Measurements from ENCODE around the gene CTSZ. TPM values are rescaled to one million over a fixed set of nuclear protein-coding genes. Genes with fewer than 3 reads are reported as not detected.
A peak's percentile ranks its signal among the peaks of the same experiment; 100 is the strongest.
"Not testable (repeated sequence)": the region's sequence is repeated elsewhere in the genome, so short reads cannot be mapped to it uniquely, and the experiment has no call there.

The CTSZ gene
- total RNA-seq, 2 donors from 2014 or later: 283 to 307 TPM

- ATAC-seq: no peak
- DNase-seq: peak in 1 of 2 donors; percentile 1
- intact Hi-C loops (cut with DNase I, micrococcal nuclease): no loop called here
These were observed 9.9 kb upstream of the CTSZ start for GRCh38 chr20:59016795-59017492.

DNA sequence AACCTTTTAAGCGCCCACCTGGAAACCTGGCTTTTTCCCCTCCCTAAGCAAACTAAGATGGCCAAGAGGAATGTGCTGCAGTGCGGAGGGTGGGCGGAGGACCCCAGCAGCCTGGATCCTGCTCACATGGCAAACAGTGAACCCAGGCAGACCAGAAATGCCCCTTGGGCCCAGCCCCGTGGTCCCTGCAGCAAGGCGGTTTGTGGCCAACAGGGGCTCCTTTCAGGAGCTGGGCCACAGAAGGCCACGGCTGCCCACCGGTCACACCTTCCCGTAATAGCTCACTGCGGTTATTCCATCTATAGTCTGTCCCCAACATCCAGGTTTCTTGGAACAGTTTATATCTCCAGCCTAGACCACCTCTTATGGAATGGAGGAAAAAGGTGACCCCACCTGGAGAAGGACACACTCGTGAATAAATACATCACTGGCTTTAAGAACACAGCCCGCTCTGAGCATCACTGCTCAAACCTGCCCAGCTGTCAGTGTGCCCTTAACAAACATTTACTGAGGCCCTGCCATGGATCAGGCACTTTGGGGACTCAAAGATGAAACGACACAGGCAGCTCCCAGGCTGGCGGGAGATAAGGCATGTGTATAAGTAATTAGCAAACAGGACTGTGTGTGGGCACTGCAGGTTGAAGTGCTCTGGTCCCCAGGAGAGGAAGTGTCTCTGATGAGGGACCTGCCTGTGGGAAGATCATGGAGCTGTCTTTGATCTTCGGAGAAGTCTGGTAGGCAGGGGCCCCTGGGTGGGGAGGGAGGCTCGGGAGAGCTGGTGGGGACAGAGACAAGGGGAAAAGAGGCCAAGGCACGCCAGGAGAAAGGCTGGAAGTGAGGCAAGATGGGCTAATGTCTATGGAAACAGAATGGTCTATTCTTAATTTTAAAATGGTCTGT, 9.0 kb upstream of the CTSZ start:
- intact Hi-C loops (cut with DNase I, micrococcal nuclease): no loop called here
- ATAC-seq: no peak
- no peak for DNase-seq

DNA sequence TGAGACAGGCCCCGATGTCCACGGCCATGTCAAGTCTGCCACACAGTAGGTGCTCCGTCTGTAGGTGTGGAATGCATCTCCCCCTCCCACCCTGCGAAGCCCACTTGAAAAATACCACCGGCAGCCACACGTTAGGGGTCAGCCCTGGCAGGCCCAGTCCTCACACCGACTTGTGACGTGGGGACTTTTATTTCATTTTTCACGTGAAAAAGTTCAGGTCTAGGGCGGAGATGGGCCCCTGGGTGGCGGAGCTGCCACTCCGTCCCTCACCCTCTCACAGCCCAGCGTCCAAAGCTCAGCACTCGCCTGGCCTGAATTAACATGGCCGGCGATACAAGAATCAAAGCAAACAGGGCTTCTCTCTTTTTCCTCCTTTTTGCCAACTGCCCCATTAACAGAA, 8.4 kb upstream of the CTSZ start:
- ATAC-seq (no peak), DNase-seq (no peak)
- intact Hi-C loops (cut with DNase I, micrococcal nuclease): no loop called here

DNA sequence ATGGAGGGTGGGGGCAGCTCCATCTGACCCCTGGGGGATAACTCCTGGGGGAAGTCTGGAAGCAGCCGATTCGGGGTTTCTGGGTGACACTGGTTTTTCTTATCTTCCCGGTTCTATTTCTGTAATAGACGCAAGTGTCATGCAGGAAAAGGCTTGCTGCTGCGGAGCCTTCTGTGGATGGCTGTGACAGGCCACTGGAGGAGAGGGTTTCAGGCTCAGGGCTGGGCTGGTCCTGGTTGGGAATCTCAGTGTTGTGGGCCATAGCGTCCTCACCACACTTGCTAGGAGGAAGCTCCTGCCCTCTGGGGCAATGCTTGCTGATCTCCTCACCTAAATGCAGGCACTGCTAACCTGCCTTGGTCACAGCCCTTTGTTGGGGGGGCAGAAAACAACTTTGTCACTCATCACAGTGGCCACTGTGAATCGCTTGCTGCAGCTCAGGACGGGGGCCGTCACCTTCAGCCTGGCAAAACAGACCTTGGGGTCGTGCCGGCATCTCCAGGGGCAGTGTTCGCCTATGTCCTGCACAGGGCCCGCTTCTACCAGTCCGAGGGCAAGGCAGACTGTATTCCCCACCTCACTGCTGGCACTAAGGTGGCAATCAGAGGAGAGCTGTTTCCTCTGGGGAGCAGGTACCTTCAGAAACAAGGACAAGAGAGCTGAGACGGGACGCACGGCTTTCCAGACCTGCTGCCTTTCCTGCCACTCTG, 7.8 kb upstream of the CTSZ start:
- no peak for DNase-seq
- intact Hi-C loops (cut with DNase I, micrococcal nuclease): no loop called here
- no peak for ATAC-seq

DNA sequence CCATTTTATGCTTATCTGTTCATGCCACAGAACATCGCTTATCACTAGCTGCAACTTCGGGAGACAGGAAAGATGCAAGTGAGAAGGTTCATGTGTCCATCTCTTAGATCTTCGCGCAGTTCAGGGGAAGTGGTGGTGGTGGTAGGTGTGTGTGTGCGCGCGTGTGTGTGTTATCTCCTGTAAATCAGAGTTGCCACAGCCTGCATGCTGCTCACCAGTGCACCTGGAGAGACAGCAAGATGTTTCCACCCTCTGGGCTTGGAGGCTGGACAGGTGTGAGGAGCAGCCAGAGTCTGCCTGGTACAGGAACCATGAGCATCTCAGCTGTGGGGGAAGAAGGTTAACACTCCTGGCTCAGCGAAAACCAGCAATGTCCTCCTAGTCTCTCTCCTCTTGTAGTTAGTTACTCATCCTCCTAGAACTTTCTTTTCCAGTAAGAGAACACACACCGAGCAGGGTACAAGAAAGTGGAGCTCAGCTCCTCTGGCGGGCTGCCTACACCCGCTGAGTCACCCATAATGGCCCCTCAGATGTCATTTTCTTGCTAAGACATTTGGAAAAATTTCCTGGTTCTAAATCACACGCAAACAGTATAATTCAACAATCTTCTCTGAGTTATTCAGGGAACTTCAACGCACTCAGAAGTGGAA, 7.0 kb upstream of the CTSZ start:
- intact Hi-C loops (cut with DNase I, micrococcal nuclease): no loop called here
- no peak for DNase-seq

GRCh38 chr20:59013031-59013951, 6.2 kb upstream of the CTSZ start:
- ATAC-seq: no peak
- no peak for DNase-seq
- intact Hi-C loops (cut with DNase I, micrococcal nuclease): no loop called here

More for the DNA sequence above, 7.0 kb upstream of the CTSZ start:
- no peak for ATAC-seq

DNA sequence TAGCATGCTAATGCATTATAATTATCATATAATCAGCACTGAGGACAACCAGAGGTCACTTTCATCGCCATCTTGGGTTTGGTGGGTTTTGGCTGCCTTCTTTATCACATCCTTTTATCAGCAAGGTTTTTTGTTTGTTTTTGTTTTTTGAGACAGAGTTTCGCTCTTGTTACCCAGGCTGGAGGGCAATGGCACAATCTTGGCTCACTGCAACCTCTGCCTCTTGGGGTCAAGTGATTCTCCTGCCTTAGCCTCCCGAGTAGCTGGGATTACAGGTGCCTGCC, 4.8 kb upstream of the CTSZ start:
- ATAC-seq; intact Hi-C loops (cut with DNase I, micrococcal nuclease): not testable (repeated sequence)
- DNase-seq: peak in 1 of 2 donors; percentile 0

- intact Hi-C loops (cut with DNase I, micrococcal nuclease): no loop called here
- ATAC-seq: no peak
- DNase-seq: peak in 1 of 2 donors; percentile 13
These were observed 4.2 kb upstream of the CTSZ start for GRCh38 chr20:59010995-59011873.

GRCh38 chr20:59010321-59010994, 3.4 kb upstream of the CTSZ start:
- peak; percentile 47 to 65 for DNase-seq
- intact Hi-C loops (cut with DNase I, micrococcal nuclease): no loop called here
- ATAC-seq: peak; percentile 49

- DNase-seq (peak in 1 of 2 donors; percentile 6), ATAC-seq (no peak)
- intact Hi-C loops (cut with DNase I, micrococcal nuclease): no loop called here
These were observed 1.8 kb upstream of the CTSZ start for GRCh38 chr20:59008715-59009336.

- ATAC-seq: no peak
- peak; percentile 61 to 63 for DNase-seq
- intact Hi-C loops (cut with DNase I, micrococcal nuclease): no loop called here
These were observed 834 bp upstream of the CTSZ start for GRCh38 chr20:59007665-59008511.

DNA sequence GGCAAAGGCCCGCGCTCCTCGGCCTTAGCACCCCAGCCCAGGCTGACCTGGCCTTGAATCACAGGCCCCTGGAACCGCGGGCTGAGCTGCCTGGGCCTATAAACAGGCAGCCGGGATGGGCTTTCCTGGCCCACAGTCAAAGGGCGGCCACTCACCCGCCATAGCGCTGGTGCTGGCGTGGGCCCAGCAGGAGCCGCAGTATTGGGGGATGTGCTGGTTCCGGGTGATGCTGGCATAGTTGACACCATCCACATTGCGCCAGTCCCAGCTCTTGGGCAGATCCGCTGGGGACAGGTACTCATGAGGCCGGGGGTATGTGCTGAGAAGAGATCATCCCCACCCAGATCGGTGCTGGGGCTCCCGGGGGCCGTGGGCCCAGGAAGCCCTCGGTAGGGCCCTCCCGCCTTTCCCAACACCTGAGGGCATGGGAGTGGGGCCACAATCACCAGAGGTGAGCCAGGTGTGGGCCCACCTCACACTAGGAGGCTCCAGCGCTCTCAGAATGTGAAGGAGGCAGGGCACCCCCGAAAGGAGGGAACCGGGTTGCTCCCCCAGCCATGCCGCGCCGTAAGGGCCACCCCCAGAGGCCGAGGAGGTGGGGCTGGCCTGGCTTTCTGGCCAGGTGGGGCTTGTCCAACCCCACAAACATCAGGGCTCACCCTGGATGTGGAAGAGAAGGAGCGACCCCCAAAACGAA, 739 bp downstream of the CTSZ start:
- peak; percentile 65 to 69 for DNase-seq
- intact Hi-C loops (cut with DNase I, micrococcal nuclease): no loop called here
- ATAC-seq: peak; percentile 48

GRCh38 chr20:59005523-59006166, 1.4 kb downstream of the CTSZ start:
- ATAC-seq (no peak), DNase-seq (no peak)
- intact Hi-C loops (cut with DNase I, micrococcal nuclease): no loop called here

DNA sequence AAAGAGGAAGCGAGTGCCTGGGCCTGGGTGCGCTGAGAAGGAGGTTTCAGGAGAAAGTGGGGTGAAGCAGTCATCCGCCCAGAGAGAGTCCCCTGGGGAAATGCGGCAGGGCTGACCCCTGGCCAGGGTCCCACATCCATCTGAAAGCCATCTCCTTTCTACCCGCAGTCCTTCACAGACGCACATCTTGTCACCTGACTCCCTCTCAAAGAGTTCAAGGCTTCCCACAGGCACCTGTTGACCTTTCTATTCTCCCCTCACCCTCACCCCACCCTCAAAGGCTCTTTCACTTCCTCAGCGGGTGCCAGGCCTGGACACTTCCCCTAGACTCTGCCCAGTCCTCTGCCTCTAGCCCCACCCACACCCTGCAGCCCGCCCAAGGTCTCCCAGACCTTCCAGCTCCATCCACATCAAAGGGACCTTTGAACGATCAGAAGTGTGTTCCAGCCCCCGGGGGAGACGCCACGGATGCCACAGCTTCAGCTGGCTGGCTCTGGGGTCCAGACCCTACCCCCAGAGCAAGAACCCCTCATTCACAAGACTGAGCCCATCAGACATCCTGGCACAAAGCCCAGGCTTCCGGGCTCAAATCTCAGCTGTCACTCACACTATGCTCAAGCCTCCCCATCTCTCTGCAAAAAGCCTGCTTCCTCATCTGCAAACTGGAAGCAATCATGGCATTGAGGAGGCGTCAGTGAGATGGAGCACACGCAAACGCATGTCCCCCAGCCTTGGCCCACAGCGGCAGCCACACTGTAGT, 2.1 kb downstream of the CTSZ start:
- intact Hi-C loops (cut with DNase I, micrococcal nuclease): no loop called here
- ATAC-seq: peak; percentile 75
- DNase-seq: peak; percentile 81 to 90

All from left colon (tissue), 2 donors.